Activated CD4-positive, alpha-beta T cell treated with anti-CD3 and anti-CD28 coated beads, Interleukin-2, amount 10 ng/mL, durations not matched to agents 24 days and 14 days (primary cell): ENCODE measurements around the gene COPG1. TPM values are rescaled to one million over a fixed set of nuclear protein-coding genes. Genes with fewer than 3 reads are reported as not detected.
A peak's percentile ranks its signal among the peaks of the same experiment; 100 is the strongest.
"Not testable (repeated sequence)": the region's sequence is repeated elsewhere in the genome, so short reads cannot be mapped to it uniquely, and the experiment has no call there.

Experiments used
- DNase-seq: peaks from one replicate; pipeline ENCODE4 v3.0.0; 2022
- H3K27ac Mint-ChIP-seq: one replicate; pipeline ENCODE4 v1.8.0; 2022; ENCODE audit warnings: mild to moderate bottlenecking, mixed read lengths
- H3K27me3 Mint-ChIP-seq: one replicate; pipeline ENCODE4 v1.8.0; 2022; ENCODE audit warnings: mixed read lengths
- H3K36me3 Mint-ChIP-seq: one replicate; pipeline ENCODE4 v1.8.0; 2022; ENCODE audit warnings: low read depth, mild to moderate bottlenecking, mixed read lengths
- H3K4me1 Mint-ChIP-seq: one replicate; pipeline ENCODE4 v1.8.0; 2021; ENCODE audit warnings: mixed read lengths
- H3K4me3 Mint-ChIP-seq: one replicate; pipeline ENCODE4 v1.8.0; 2022; ENCODE audit warnings: mild to moderate bottlenecking, moderate library complexity, mixed read lengths
- H3K9me3 Mint-ChIP-seq: one replicate; pipeline ENCODE4 v1.8.0; 2021; ENCODE audit warnings: mixed read lengths
- intact Hi-C: fragments of 100-400 bp; cut with micrococcal nuclease; formaldehyde crosslinking; loops from one replicate; pipeline ENCODE4 v1.15.1; 2023
- total RNA-seq: library from RNA; stranded (reverse); gene quantifications from 2 replicates; pipeline ENCODE4 v1.2.3, GENCODE V29; 2022

The COPG1 gene, protein sequence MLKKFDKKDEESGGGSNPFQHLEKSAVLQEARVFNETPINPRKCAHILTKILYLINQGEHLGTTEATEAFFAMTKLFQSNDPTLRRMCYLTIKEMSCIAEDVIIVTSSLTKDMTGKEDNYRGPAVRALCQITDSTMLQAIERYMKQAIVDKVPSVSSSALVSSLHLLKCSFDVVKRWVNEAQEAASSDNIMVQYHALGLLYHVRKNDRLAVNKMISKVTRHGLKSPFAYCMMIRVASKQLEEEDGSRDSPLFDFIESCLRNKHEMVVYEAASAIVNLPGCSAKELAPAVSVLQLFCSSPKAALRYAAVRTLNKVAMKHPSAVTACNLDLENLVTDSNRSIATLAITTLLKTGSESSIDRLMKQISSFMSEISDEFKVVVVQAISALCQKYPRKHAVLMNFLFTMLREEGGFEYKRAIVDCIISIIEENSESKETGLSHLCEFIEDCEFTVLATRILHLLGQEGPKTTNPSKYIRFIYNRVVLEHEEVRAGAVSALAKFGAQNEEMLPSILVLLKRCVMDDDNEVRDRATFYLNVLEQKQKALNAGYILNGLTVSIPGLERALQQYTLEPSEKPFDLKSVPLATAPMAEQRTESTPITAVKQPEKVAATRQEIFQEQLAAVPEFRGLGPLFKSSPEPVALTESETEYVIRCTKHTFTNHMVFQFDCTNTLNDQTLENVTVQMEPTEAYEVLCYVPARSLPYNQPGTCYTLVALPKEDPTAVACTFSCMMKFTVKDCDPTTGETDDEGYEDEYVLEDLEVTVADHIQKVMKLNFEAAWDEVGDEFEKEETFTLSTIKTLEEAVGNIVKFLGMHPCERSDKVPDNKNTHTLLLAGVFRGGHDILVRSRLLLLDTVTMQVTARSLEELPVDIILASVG
- total RNA-seq: 142 and 164 TPM in 2 replicates

DNA sequence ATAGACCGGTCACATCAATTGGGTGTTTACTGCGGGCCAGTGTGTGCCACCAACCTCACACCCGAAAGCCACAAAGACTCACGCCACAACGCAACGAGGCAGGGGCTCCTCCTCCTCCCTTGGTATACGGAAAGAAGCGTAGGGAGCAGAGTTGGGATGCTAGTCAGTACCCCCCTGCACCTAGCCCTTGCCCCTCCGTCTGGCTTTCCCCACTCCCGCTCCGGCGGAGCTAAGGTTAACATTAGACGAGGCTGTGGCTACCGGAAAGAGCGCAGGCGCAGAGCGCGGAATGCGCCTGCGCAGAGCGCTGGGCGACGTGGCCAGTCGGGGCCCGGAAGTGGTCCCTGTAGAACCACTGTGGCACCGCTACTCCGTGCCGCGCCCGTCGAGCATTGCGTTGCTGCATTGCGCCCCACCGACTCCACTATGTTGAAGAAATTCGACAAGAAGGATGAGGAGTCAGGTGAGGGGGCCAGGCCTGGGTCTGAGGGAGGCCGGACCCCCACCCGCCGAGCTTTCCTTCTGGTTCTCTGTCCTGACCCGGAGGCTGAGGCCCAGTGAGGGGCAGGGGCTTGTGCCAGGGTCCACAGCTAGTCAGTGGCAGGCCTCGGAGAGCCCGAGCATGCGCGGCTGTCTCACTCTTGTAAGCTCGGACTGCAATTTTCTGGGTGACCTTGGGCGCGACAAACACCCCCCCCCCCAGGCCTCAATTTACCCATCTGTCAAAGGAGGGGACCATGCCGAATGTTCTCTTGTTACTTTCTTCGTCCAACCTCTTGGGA is at the start of gene COPG1:
Gene COPG1 (plus strand): TSS at position 323 of the 782 bp plus-strand sequence. CDS start 104 bp downstream, at position 427.
- intact Hi-C loops: loop anchor here (1.0 to 10.0 kb wide), 8 partner anchors 9 to 371 kb away; partner anchors contain the start of genes ACAD9, CFAP92, CNBP and HMCES
- Mint-ChIP-seq H3K4me3 (peak within 1 kb of the TSS; percentile 96), H3K4me1 (peaks cover 41% of the 10 kb centered on the region), H3K36me3 (peaks cover 37% of the 10 kb centered on the region), H3K9me3 (no peaks in the 10 kb centered on the region), H3K27me3 (no peaks in the 10 kb centered on the region), H3K27ac (peak within 1 kb of the TSS; percentile 99)
- peak; percentile 98 for DNase-seq

DNA sequence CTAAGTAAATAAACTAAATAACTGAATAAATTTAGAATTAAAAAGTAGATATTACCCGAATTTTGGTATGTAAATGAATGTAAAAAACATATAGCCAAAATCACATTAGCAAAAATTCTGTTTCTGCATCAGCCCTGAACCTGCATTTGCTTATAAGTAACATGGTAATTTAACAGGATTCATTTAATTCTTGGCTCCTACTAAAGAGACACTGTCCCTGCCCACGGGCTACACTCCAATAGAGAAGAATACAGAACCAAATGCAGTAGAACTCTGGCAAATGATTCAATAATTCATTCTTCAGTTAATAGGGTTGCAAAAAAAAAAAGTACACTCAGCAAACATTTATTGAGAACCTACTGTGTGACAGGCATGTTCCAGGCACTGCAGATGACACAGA is 44.9 kb upstream of the COPG1 start:
- Mint-ChIP-seq H3K4me3 (no peak overlapping the region), H3K27me3 (peaks cover 2% of the 10 kb centered on the region), H3K36me3 (no peaks in the 10 kb centered on the region), H3K27ac (no peak overlapping the region), H3K4me1 (peaks cover 2% of the 10 kb centered on the region), H3K9me3 (no peaks in the 10 kb centered on the region)
- DNase-seq: no peak
- intact Hi-C loops: no loop called here

DNA sequence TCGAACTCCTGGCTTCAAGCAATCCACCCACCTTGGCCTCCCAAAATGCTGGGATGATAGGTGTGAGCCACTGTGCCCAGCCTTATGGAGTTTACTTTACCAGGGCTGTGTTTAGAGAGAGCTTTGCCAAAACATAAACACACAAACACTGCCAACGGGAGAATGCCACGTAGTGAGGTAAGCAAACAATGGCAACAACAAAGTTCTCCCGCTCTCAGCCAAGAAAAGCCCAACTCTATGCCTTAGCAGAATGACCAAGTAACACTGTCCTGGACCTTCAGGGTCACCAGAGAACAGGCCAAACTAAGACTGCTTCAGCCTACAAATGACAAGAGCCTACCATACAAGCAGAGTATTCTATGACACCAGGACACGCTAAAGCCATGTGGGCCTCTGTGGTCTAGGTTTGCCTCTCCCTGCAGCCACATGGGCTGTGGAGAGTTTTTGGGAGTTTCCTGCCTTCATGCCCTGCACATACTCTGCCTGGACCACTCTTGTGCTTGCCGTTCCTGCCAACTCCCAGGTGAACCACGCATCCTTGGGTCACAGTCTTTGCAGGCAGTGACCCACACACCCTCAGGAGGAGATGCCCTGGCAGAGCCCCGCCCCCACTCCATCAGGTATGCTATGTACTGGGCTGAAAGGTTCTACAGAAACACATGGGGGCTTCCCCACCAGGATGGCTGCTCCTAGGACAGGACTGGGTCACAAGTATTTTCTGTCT is 44.1 kb upstream of the COPG1 start:
- no peak overlapping the region for H3K4me3 Mint-ChIP-seq
- intact Hi-C loops: no loop called here
- DNase-seq: no peak
- H3K36me3 Mint-ChIP-seq: no peaks in the 10 kb centered on the region
- H3K27ac Mint-ChIP-seq: no peak overlapping the region
- H3K27me3 Mint-ChIP-seq: peaks cover 4% of the 10 kb centered on the region
- no peaks in the 10 kb centered on the region for H3K9me3 Mint-ChIP-seq
- H3K4me1 Mint-ChIP-seq: peaks cover 3% of the 10 kb centered on the region

DNA sequence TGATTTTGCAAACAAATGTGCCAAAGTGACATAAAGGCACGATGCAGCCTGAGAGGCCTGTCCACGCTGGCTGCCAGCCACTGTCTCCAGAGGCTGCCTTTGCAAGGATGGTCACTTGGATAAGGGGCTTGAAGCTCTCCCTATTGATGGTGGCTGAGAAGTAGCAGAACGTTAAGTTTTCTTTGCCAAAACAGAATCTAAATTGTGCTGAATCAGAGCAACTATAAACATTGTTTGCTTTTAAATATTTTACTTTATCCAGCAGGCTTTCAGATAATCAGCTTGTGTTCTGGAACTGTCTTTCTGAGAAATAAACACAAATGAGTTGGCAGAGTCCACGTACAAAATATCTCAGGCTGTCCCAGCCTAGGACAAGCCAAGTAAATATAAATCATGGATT is 41.9 kb upstream of the COPG1 start:
- Mint-ChIP-seq H3K4me3 (no peak overlapping the region), H3K4me1 (peaks cover 4% of the 10 kb centered on the region), H3K36me3 (no peaks in the 10 kb centered on the region), H3K27me3 (peaks cover 4% of the 10 kb centered on the region), H3K27ac (no peak overlapping the region), H3K9me3 (no peaks in the 10 kb centered on the region)
- intact Hi-C loops: no loop called here
- DNase-seq: no peak

DNA sequence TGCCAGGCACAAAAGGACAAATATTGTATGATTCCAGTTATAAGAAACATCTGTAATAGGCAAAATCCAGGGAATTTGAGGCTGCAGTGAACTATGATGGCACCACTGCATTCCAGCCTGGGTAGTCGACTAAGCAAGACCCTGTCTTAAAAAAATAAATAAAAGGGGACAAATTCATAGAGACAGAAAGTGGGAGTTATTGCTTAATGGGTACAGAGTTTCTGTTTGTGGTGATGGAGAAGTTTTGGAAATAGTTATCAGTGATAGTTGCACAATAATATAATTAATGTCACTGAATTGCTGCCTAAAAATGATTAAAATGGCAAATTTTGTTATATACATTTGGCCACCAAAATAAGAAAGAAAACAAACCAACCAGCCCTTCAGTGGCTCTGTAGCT is 38.1 kb upstream of the COPG1 start:
- no peaks in the 10 kb centered on the region for H3K9me3 Mint-ChIP-seq
- H3K27ac Mint-ChIP-seq: no peak overlapping the region
- peaks cover 4% of the 10 kb centered on the region for H3K4me1 Mint-ChIP-seq
- DNase-seq: no peak
- H3K4me3 Mint-ChIP-seq: no peak overlapping the region
- H3K27me3 Mint-ChIP-seq: peaks cover 4% of the 10 kb centered on the region
- no peaks in the 10 kb centered on the region for H3K36me3 Mint-ChIP-seq
- intact Hi-C loops: no loop called here

DNA sequence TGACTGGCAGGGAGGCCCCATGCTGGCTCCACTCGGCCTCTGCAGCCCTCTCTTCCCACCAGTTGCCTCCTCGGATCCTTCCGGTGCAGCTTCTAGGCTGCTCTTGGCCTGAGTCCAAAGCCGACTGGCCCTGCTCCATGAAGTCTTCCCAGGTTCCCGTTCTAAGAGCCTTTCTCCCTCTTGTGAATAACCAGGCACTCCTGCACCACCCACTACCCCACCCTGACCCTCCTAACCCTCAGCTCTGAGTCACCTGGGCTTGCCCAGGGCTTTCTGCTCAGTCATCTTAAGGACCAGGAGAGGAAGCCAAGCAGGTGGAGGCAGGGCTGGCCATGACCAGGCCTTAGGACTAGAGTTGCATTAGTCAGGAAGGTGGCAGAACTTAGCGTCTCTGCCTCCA is 37.6 kb upstream of the COPG1 start:
- peaks cover 4% of the 10 kb centered on the region for H3K27me3 Mint-ChIP-seq
- no peaks in the 10 kb centered on the region for H3K9me3 Mint-ChIP-seq
- no peak overlapping the region for H3K27ac Mint-ChIP-seq
- no peak for DNase-seq
- intact Hi-C loops: no loop called here
- H3K4me3 Mint-ChIP-seq: no peak overlapping the region
- peaks cover 4% of the 10 kb centered on the region for H3K4me1 Mint-ChIP-seq
- no peaks in the 10 kb centered on the region for H3K36me3 Mint-ChIP-seq

DNA sequence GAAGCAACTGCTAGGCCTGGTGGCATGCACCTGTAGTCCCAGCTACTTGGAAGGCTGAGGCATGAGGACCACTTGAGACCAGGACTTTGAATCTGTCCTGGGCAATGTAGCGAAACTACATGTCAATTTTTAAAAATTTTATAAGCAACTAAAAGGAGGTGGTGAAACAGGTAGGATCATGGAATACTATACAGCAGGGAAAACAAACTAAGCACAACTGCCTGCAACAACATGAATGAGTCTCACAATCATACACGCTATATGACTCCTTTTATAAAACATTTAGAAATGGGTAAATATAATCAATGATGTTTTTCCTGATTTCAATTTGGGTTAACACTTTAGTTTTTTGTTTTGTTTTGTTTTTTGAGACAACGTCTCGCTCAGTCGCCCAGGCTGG is 36.2 kb upstream of the COPG1 start:
- Mint-ChIP-seq H3K36me3 (no peaks in the 10 kb centered on the region), H3K4me3 (no peak overlapping the region), H3K27me3 (peaks cover 6% of the 10 kb centered on the region), H3K4me1 (peaks cover 2% of the 10 kb centered on the region), H3K9me3 (no peaks in the 10 kb centered on the region), H3K27ac (no peak overlapping the region)
- no peak for DNase-seq
- intact Hi-C loops: no loop called here

DNA sequence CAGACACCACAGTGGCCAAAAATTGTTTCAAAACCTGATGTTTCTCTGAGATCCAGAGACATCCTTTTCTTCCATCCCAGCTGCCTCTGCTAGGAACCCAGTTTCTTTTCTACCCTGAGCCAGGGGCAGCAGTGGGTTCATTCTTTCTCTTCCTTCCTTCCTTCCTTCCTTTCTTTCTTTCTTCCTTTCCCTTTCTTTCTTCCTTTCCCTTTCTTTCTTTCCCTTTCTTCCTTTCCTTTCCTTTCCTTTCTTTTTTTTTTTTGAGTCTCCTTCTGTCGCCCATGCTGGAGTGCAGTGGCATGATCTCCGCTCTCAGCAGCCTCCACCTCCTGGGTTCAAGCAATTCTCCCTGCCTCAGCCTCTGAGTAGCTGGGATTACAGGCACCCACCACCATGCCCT is 30.7 kb upstream of the COPG1 start:
- intact Hi-C loops: no loop called here
- Mint-ChIP-seq H3K4me1 (peaks cover 2% of the 10 kb centered on the region), H3K27me3 (peaks cover 6% of the 10 kb centered on the region), H3K9me3 (no peaks in the 10 kb centered on the region), H3K27ac (no peak overlapping the region), H3K36me3 (no peaks in the 10 kb centered on the region), H3K4me3 (no peak overlapping the region)
- no peak for DNase-seq

DNA sequence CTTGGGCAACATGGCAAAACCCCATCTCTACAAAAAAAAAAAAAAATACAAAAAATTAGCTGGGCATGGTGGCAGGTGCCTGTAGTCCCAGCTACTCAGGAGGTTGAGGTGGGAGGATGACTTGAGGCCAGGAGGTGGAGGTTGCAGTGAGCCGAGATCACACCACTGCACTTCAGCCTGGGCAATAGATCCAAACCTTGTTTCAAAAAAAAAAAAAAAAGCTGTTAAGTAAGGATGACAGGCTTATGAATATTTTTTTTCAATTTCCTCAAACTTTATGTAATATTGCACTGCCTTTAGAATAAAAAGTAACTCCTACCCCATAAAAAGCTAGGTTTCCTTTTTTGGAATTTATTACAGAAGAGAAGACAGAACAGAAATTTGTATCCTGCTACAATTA is 25.0 kb upstream of the COPG1 start:
- H3K27me3 Mint-ChIP-seq, intact Hi-C loops, DNase-seq, H3K4me3 Mint-ChIP-seq, H3K27ac Mint-ChIP-seq, H3K36me3 Mint-ChIP-seq, H3K9me3 Mint-ChIP-seq: not testable (repeated sequence)
- peaks cover 31% of the 10 kb centered on the region for H3K4me1 Mint-ChIP-seq

DNA sequence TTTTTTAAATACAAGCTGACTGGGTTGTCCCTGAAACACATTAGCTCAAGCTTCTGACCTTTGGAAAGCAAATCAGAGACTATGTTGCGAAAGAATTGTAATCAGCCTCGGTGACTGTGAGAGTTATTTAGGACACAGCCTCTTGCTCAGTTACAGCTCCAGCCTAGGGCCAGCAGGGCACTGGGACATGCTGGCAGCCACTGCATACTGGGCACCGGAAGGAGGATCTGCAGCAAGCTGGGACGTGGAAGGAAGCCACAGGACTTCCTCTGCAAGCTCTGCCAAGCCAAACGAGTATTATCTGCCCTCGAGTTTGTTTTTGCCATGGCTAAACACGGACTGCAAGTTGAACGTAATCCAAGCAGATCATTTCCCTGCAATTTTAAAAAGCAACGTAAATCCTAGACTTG is 24.4 kb upstream of the COPG1 start:
- H3K4me3 Mint-ChIP-seq: peak overlapping the region; percentile 69
- H3K27me3 Mint-ChIP-seq: no peaks in the 10 kb centered on the region
- DNase-seq: peak; percentile 75
- peaks cover 37% of the 10 kb centered on the region for H3K4me1 Mint-ChIP-seq
- H3K36me3 Mint-ChIP-seq: peaks cover 1% of the 10 kb centered on the region
- H3K9me3 Mint-ChIP-seq: no peaks in the 10 kb centered on the region
- H3K27ac Mint-ChIP-seq: peak overlapping the region; percentile 84
- intact Hi-C loops: no loop called here

DNA sequence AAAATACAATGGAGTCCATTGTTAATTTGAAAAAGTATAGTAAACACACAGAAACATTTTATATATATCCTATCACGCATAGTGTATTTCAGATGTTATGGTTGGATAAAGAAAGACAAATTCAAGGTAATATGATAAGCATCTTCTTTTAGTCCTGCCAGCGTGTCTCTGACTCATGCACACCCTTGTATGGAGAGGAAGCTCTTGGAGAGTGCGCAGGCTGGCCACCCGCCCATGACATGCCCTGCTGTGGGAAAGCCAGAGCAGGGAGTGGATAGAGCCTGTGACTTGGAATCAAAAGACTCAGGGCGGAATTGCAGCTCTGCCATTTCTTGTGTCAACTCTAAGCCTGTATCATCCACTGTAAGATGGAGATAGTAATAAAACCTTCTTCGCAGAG is 23.0 kb upstream of the COPG1 start:
- Mint-ChIP-seq H3K4me3 (peak overlapping the region; percentile 37), H3K4me1 (peaks cover 48% of the 10 kb centered on the region), H3K27me3 (no peaks in the 10 kb centered on the region), H3K36me3 (peaks cover 1% of the 10 kb centered on the region), H3K27ac (peak overlapping the region; percentile 69), H3K9me3 (no peaks in the 10 kb centered on the region)
- intact Hi-C loops: no loop called here
- DNase-seq: peak; percentile 68

DNA sequence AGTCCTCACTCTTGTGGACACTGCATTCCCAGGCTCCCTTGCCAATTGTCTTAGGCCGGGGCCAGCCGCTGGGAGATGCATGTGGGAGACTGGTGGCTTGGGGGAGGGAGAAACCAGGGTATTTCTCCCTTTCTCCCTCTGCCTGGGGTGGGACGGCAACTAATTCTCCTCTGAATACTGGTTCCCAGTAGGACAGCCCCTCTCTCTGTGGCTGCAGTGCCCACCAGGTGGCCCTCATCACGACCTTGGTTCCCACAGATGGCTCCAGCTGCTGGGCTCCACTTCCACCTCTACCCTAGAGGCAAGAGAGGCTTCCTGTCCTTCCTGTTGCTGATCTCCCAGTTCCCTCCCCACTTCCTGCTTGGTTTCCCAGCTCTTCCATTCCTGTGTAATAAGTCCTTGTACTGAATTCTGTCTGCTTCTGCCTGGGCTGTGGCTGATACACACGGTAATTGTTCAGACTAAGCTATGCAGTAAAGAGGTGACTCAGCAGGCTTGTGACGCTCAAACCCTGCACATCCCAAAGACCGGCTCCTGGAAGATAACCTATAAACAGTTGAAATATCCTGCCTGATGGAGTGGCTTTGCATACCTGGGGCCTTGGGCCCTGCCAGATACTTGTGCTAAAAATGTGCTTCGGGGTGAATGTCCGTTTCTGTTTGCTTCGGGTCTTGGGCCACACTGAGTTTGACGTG is 20.4 kb upstream of the COPG1 start:
- H3K4me3 Mint-ChIP-seq: no peak overlapping the region
- H3K4me1 Mint-ChIP-seq: peaks cover 64% of the 10 kb centered on the region

More for the DNA sequence above, 20.4 kb upstream of the COPG1 start:
- Mint-ChIP-seq H3K27ac (peak overlapping the region; percentile 88), H3K27me3 (no peaks in the 10 kb centered on the region), H3K36me3 (peaks cover 1% of the 10 kb centered on the region), H3K9me3 (no peaks in the 10 kb centered on the region)
- peak; percentile 58 for DNase-seq
- intact Hi-C loops: no loop called here
